ENCODE results near the gene TENM4. TPM values are rescaled to one million over a fixed set of nuclear protein-coding genes. Genes with fewer than 3 reads are reported as not detected.
"Not testable (repeated sequence)": the region's sequence is repeated elsewhere in the genome, so short reads cannot be mapped to it uniquely, and the experiment has no call there.

Gene TENM4
- total RNA-seq, 1 experiment from 2014 or later, result 22.6 TPM

DNA sequence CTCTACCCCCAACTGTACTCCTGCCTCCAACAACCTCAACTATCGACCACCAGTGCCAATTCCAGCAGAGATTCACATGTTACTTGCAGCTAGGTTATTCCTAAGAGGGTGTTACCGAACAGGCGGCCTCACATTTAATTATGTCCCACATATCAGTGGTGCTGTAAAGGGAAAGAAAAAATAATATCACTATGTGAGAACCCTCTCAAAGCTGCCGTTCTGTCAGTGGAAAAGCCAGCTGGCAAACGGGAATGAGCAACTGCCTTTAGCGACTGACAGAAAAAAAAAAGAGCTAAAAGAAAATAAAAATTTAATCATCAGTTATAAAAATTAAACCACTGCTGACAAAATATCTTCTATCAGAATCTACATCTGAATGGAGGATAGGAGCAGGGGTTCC, 595.3 kb downstream of the TENM4 start:
- no peak for DNase-seq (ENCODE audit: low read depth)

DNA sequence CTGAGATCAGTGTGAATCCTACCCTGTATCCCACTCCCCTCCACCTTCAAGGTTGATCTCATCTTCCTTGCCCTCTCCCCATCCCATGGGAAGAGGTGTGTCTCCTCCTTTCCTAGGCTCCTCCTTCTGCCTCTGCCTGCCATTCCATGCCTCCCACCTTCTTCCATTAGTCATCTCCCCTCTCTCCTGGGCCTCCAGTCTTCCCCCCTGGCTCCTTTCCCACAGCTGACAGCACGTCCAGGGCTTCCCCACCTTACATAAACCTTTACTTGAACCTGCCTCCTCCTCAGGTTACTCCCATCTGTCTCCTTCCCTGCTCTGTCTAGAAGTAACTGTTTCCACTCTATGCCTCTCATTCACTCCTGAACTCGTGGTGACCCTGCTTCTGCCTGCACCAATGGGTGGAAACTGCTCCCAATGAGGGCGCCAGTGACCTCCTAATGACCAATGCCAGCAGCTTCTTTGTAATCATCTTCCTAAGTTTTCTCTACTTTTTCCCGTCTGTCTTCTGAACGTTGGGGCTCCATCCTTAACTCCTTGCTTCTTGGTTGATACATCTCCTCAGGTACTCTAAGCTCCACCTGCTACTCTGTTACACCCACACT, 599.3 kb downstream of the TENM4 start:
- peak; percentile 65 for DNase-seq (ENCODE audit: low read depth)

DNA sequence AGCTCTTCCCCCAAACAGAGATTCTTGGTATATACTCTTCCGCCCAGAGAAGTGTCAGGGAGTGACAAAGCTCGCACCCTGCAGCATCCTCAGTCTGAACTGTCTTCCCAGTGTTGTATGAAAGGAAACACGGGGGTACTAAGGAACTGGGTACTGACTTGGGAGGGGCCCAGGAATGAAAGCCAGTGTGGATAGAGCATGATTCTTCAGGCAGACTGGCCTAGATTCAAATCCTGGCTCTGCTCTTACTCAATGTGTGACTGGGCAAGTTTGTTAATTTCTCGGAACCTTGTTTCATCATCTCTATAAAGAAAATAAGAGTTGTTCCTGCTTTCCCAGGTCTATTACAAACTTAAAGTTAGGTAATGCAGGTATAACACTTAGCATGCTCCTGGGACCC, 600.2 kb downstream of the TENM4 start:
- DNase-seq (ENCODE audit: low read depth), result no peak

DNA sequence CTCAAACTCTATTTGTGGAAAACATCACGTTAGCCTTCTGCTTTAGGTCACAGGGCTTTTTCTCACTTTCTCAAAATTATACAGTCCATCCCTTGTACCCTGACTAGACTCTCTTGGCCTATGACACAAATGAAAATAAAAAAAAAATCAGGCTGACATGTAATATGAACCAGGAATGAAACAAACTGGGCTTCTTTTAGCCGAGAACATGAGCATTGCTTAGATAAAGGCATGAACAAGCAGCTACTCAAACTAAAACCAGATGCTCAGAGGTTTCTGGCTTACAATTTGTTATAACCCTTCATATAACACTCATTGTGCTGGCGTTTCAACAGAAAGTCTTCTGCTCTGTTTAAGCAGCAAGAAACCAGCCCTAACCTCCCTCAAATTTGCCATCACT, 600.6 kb downstream of the TENM4 start:
- DNase-seq (ENCODE audit: low read depth), result no peak

- DNase-seq (ENCODE audit: low read depth), result no peak
Observed at GRCh38 chr11:78838417-78838816, 602.4 kb downstream of the TENM4 start.

GRCh38 chr11:78835646-78836045, 605.2 kb downstream of the TENM4 start:
- no peak for DNase-seq (ENCODE audit: low read depth)

DNA sequence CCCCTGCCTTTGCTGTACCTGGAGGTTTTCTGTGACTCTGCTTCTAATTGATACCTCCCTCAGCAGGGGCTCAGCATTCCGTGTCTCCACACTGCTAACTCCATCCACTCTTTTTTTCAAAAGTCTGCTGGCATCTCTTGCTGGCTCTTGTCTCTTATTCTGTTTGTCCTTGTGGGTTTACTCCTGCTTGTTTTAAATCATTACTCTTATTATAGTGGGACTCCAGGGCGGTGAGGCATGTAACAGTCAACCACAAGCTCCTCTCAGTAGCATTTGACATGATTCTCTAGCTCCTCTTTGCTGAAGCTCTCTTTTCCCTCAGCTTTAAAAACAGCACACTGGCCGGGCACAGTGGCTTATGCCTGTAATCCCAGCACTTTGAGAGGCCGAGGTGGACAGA, 605.9 kb downstream of the TENM4 start:
- DNase-seq (ENCODE audit: low read depth), result no peak

DNA sequence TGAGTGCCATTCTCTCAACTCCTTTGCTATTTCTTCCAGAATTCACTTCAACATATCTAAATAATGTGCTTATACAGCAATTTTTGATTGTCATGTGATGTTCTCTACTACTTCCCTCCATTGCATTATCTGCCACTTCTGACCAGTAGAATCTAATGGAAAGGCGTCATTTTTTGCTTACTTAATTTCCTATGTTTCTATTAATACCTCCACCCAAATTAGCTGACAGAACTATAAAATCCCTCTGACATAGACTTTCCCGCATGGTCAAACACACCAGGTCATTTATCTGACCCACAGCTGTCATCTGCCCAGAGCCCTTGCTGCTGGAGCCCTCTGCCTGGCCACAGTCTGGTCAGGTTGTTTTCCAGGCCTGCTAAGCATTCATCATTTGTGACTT, 607.6 kb downstream of the TENM4 start:
- DNase-seq (ENCODE audit: low read depth), result no peak

GRCh38 chr11:78832226-78832947, 608.4 kb downstream of the TENM4 start:
- DNase-seq (ENCODE audit: low read depth), result no peak

GRCh38 chr11:78831571-78831970, 609.3 kb downstream of the TENM4 start:
- no peak for DNase-seq (ENCODE audit: low read depth)

DNA sequence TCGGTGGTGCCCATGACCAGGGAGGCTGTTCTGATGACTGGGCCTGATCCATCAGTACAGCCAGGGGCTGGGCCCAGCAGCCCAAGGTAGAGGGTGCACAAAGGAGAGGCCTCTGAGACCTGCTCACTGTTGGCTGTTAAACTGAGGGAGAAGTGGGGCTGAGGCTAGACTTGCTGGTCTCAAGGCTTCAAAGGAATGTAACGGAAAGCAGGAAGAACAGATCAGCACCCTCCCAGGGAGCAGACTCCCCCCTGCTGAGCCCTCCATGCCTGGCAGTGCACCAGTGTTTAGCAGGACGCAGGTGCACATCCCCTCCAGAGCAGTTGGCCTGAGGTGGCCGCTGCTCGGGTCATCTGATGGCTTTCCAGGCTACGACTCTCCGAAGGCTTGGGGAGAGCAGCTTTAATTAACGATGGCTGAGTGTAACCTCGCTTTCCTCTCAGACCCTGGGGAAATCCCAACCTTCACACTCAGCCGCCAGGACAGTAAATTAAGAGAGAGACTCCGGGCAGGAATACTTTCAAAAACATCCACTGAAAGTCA, 610.5 kb downstream of the TENM4 start:
- DNase-seq (ENCODE audit: low read depth), result no peak

DNA sequence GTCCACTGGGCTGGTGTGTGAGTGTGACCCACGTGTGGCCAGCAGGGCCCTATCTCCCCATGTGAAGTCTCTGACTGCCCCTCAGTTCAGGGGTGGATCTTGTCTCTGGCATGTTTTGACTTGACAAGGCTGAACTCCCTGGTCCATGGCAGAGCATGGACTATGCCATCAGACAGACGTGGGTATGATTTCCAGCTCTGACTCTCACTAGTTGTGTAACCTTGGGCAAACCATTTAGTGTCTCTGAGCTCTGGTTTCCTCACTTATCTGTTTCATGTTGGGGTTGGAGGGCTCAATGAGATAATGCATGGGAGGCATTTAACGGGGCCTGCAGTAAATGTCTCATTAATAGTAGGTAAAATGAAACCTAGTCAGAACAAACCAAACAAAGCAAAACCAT, 611.7 kb downstream of the TENM4 start:
- no peak for DNase-seq (ENCODE audit: low read depth)

DNA sequence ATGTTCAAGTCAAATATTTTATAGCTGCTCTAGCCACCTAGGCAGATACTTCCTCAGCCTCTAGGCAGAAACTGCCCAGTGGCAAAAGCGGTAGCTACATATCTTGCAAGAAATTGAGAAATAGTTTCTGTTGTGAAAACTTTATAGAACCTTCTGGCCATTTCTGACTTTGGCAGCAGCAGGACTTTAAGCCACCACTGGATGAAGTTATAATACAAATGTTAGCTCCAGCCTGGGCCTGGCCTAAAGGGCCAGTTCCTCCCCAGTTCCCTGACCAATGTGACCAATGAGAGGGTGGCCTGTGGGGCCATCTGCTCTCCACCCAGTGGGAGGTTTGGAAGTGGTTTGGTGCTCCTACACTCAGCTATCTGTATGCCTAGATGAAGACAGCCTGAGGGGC, 612.2 kb downstream of the TENM4 start:
- DNase-seq (ENCODE audit: low read depth), result no peak

DNA sequence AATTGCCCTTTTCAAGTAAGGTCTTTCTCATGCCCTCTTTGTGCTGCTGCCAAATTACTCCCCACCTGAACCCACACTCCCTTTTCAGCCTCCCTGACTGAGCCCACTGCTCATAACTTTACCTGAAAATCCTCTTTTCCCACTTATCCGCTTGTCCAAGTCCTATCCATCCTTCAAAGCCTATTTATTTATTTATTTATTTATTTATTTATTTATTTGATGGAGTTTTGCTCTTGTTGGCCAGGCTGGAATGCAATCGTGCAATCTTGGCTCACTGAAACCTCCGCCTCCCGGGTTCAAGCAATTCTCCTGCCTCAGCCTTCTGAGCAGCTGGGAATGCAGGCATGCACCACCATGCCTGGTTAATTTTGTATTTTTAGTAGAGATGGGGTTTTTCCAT, 613.5 kb downstream of the TENM4 start:
- not testable (repeated sequence) for DNase-seq (ENCODE audit: low read depth)

GRCh38 chr11:78825591-78826020, 615.2 kb downstream of the TENM4 start:
- DNase-seq (ENCODE audit: low read depth), result no peak

DNA sequence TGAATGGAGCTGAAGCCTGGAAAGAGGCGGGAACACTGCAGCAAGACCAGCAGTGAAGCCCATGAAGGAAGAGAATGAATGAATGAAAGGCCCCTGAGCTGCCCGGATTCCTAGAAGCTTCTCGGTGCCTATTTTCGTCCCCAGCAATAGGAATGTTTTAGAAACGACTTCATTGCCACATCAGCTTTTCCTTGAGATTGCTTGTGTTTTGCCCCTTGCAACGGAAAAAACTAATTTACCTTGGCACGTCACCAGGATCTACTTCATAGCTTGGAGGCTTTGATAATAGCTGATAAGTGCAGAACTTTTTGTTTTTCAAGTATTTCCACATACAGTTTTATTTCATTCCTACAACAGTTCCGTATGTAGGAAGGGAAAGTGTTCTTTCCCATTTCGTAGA, 617.2 kb downstream of the TENM4 start:
- DNase-seq (ENCODE audit: low read depth), result no peak

DNA sequence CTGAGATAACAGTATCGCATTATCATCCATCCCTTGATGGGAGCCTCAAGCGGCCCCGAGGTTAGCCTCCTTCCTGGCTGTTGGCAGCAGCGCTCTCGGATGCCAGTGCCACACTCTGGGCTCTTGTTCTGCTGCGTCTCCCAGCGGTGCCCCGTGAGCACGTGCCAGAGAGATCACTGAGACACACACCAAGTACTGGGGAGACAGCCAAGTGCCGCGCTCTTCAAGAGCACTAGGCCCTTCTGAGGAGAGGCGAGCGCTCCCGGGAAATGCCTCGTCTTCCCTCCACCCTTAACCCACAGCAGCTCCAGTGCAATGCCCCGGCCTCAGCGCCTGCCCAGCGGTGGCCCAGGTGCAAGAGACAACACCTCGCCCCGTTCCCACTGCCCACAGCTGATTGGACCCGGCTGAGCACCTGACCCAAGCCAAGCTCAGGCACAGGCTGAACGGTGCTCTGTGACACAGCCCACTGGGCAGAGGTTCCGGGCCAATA, 617.9 kb downstream of the TENM4 start:
- DNase-seq (ENCODE audit: low read depth), result no peak

GRCh38 chr11:78821371-78822306, 619.2 kb downstream of the TENM4 start:
- no peak for DNase-seq (ENCODE audit: low read depth)

DNA sequence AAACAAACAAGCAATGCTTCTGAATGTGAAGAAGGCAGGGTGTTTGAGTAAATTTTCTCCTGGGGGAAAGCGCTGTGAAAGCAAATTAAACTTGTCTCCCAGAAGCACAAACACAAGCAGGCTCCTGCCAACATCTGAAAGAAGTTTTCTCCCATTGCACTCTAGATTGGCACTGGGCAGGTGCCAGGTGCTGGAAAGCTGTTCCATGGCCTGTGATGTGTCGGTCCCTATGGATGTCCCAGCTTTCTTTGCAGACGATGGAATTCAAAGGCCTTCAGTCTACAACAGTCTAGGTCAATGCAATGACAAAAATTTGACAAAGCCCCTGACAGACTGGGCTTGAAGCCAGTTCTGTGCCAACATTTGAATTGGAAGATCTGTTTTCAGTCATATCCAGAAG, 620.1 kb downstream of the TENM4 start:
- DNase-seq (ENCODE audit: low read depth), result no peak

DNA sequence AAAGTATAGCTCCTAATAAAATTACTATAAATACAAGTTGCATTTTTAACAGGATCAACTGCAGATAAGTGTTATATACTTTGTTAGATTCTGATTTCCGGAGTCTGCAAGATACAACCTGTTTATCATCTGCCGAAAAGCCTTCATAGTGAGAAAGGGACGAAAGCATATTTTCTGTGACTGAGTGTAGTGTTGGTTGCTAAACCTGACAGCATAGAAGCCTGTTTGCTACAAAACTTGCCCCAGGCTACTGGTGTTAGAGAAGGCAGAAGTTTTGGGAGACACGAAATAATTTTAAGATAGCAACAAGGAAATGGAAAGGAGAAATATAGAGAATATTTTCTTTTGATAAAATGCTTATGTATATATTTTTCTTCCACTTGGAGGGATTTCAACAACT, 622.6 kb downstream of the TENM4 start:
- no peak for DNase-seq (ENCODE audit: low read depth)

- no peak for DNase-seq (ENCODE audit: low read depth)
Observed at GRCh38 chr11:78815831-78816230, 625.0 kb downstream of the TENM4 start.

Data from M059J (cell line).